Adrenal gland (tissue), 5 donors: ENCODE measurements around the gene FAM162A.

ENCODE experiments used
- CTCF ChIP-seq, 6 experiments: fragments of 450-650 bp in 4 of 6; fragments of 200-600 bp in 2 of 6; sonication (generic) in 1 of 6; IDR thresholded peaks; 1 replicate in 5 of 6; 2 replicates in 1 of 6; pipeline versions ENCODE4 v1.5.1 to v1.8.0; 2016 to 2021; ENCODE audit warnings: antibody characterized with exemption in 6 of 6, mild to moderate bottlenecking in 2 of 6, moderate library complexity in 1 of 6
- POLR2A ChIP-seq, 2 donors: fragments of 450-650 bp; IDR thresholded peaks; one replicate each; pipeline ENCODE4 v1.6.1; 2017; ENCODE audit warnings: antibody characterized with exemption in 2 of 2, mild to moderate bottlenecking in 2 of 2, moderate library complexity in 1 of 2
- donor health status: DM: no; HTN: no; CAD: no.

GRCh38 chr3:122395582-122395981, 11.6 kb downstream of the FAM162A start:
- no peak for TF ChIP-seq POLR2A (IDR thresholded peaks at IDR 0.05)
- no peak for TF ChIP-seq CTCF (IDR thresholded peaks at IDR 0.05)
